Measurements from ENCODE around the gene RPL10A.
A peak's percentile ranks its signal among the peaks of the same experiment; 100 is the strongest.

Gene RPL10A

DNA sequence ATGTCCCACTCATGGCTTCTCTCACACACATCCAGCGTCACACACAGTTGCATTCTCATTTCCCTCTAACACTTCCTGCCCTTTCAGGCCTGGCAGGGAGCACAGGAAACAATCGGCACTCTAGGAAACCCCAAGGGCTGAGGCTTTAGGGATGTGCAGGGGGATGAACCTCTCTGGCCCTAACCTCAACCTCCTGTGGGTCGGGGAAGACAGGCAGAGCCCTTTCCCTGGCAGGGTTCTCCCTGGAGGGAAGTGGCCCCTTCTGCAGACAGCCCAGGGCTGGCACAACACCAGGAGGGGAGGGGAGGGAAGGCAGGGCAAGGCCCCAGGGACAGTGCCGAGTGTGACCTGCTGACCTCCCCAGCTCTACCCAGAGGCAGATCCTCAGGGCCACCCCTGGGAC is 26.0 kb downstream of the RPL10A start:
- TF ChIP-seq EZH2 (IDR thresholded peaks at IDR 0.05; ENCODE audit: borderline replicate concordance, low read length) = no peak
- TF ChIP-seq, protein P1, sequence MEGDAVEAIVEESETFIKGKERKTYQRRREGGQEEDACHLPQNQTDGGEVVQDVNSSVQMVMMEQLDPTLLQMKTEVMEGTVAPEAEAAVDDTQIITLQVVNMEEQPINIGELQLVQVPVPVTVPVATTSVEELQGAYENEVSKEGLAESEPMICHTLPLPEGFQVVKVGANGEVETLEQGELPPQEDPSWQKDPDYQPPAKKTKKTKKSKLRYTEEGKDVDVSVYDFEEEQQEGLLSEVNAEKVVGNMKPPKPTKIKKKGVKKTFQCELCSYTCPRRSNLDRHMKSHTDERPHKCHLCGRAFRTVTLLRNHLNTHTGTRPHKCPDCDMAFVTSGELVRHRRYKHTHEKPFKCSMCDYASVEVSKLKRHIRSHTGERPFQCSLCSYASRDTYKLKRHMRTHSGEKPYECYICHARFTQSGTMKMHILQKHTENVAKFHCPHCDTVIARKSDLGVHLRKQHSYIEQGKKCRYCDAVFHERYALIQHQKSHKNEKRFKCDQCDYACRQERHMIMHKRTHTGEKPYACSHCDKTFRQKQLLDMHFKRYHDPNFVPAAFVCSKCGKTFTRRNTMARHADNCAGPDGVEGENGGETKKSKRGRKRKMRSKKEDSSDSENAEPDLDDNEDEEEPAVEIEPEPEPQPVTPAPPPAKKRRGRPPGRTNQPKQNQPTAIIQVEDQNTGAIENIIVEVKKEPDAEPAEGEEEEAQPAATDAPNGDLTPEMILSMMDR (IDR thresholded peaks at IDR 0.05; ENCODE audit: low read length) = no peak
- H3K9ac ChIP-seq (ENCODE audit: low read length) = no peak overlapping the region

DNA sequence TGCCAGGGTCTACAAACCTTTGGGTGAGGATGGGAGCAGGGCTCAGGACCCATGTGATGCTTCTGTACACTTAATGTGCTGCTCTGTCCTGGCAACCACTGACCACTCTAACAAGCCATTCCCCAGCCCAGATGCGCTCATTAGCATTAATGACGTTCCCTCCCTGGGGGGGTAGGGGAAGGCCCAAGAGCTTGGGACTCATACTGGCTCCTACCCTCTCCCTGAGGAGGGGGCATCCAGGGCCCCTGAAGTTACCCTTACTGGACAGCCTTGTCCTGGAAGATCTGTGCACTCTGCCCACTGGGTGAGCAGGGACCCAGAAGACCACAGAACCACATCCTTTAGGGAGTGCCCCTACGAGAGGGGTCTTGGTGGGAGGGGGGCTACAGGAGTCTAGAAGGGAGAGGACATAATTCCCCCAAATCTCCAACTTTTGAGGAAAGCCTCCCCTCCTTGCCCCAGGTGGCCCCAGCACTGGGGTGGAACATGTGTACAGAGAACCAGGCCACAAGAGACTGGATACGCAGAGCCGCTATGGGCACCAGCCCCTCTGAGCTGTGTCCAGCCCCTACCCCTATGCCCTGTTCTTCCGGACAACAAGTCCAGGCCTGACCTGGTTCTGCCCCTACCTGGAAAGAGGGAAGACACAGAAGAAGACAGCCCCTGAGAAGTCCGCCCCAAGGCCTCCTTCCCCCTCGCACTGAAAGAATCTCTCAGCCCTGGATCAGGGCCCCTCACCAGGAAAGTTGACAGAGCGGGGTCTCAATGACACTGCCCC is 27.2 kb downstream of the RPL10A start:
- Histone ChIP-seq H3K4me2 (ENCODE audit: low read length) (no peak overlapping the region), H2AFZ (ENCODE audit: low read length) (no peak overlapping the region), H3K4me1 (ENCODE audit: insufficient read depth, low read length, severe bottlenecking) (peaks cover 10% of the 10 kb centered on the region), H3K9me2 (ENCODE audit: low read depth, low read length) (no peaks in the 10 kb centered on the region), H3K4me3 (ENCODE audit: low read depth, low read length, poor library complexity, severe bottlenecking) (no peak overlapping the region), H3K27me3 (ENCODE audit: insufficient read depth, low read length) (peaks cover 26% of the 10 kb centered on the region), H4K20me1 (ENCODE audit: insufficient read depth, low read length) (no peaks in the 10 kb centered on the region), H3K9ac (ENCODE audit: low read length) (no peak overlapping the region), H3K79me2 (ENCODE audit: insufficient read depth, low read length) (no peaks in the 10 kb centered on the region), H3F3A (ENCODE audit: insufficient read depth, low read length) (no peaks in the 10 kb centered on the region), H3K9me3 (ENCODE audit: low read length) (no peaks in the 10 kb centered on the region), H3K27ac (ENCODE audit: low read depth, low read length, poor library complexity, severe bottlenecking) (no peak overlapping the region), H3K36me3 (ENCODE audit: insufficient read depth, low read length) (no peaks in the 10 kb centered on the region)
- TF ChIP-seq EZH2 (IDR thresholded peaks at IDR 0.05; ENCODE audit: borderline replicate concordance, low read length) = no peak
- TF ChIP-seq, protein P1 (IDR thresholded peaks at IDR 0.05; ENCODE audit: low read length) = no peak

More for the DNA sequence above, 26.0 kb downstream of the RPL10A start:
- Histone ChIP-seq H2AFZ (ENCODE audit: low read length) (no peak overlapping the region), H3K27ac (ENCODE audit: low read depth, low read length, poor library complexity, severe bottlenecking) (no peak overlapping the region), H3K4me2 (ENCODE audit: low read length) (no peak overlapping the region), H3F3A (ENCODE audit: insufficient read depth, low read length) (no peaks in the 10 kb centered on the region), H3K79me2 (ENCODE audit: insufficient read depth, low read length) (no peaks in the 10 kb centered on the region), H4K20me1 (ENCODE audit: insufficient read depth, low read length) (no peaks in the 10 kb centered on the region), H3K27me3 (ENCODE audit: insufficient read depth, low read length) (peaks cover 26% of the 10 kb centered on the region), H3K36me3 (ENCODE audit: insufficient read depth, low read length) (no peaks in the 10 kb centered on the region), H3K4me3 (ENCODE audit: low read depth, low read length, poor library complexity, severe bottlenecking) (no peak overlapping the region), H3K4me1 (ENCODE audit: insufficient read depth, low read length, severe bottlenecking) (peaks cover 10% of the 10 kb centered on the region), H3K9me3 (ENCODE audit: low read length) (no peaks in the 10 kb centered on the region), H3K9me2 (ENCODE audit: low read depth, low read length) (no peaks in the 10 kb centered on the region)

DNA sequence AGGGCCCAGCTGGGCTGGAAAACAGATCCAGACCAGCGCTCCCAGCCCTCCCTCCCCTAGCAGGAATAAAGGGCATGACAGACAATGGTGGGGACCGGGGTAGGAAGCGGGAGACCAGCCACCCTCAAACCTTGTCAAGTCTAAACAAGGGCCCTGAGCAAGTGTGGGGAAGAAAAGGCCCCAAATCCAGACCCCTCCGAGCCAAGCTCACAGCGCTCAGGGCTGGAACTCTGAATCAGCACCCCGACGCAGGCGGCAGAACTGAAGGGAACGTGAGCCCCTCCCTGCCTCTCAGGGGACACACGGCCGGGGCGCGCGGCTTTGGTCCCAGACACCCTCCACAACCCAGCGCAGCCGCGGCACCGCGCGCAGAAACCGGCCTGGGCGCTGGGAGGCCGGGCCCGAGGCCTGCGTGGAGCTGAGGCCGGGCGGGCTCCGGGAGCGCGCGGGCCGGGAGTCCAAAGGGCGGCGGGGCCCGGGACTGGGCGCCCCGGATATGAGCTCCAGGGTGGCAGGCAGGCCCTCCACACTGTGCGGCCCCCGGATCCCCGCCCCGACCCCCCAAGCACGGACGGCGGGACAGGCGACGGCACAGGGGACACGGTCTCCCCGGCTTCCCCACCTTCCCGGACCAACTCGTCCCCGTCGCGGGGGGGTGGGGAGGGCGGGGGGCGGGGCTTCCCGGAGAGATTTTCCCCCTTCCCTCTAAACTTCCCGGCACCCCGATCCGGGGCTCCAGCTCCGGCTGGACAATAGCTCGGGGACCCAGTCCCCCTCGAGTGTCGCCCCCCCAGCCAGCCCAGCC is 28.0 kb downstream of the RPL10A start:
- peak overlapping the region; percentile 57 for H3K4me2 ChIP-seq (ENCODE audit: low read length)
- H3K9me3 ChIP-seq (ENCODE audit: low read length) = no peaks in the 10 kb centered on the region
- no peaks in the 10 kb centered on the region for H3K79me2 ChIP-seq (ENCODE audit: insufficient read depth, low read length)
- peaks cover 10% of the 10 kb centered on the region for H3K4me1 ChIP-seq (ENCODE audit: insufficient read depth, low read length, severe bottlenecking)
- H3K4me3 ChIP-seq (ENCODE audit: low read depth, low read length, poor library complexity, severe bottlenecking) = peak overlapping the region; percentile 59
- H4K20me1 ChIP-seq (ENCODE audit: insufficient read depth, low read length) = no peaks in the 10 kb centered on the region
- 0 out of 2 replicates have a peak overlapping the region, but pooled peaks have one; percentile 25 for H3K9ac ChIP-seq (ENCODE audit: low read length)
- H3K27ac ChIP-seq (ENCODE audit: low read depth, low read length, poor library complexity, severe bottlenecking) = no peak overlapping the region
- H3K27me3 ChIP-seq (ENCODE audit: insufficient read depth, low read length) = peaks cover 26% of the 10 kb centered on the region
- TF ChIP-seq EZH2 (IDR thresholded peaks at IDR 0.05; ENCODE audit: borderline replicate concordance, low read length) = no peak
- TF ChIP-seq, protein P1 (IDR thresholded peaks at IDR 0.05; ENCODE audit: low read length) = no peak
- H2AFZ ChIP-seq (ENCODE audit: low read length) = no peak overlapping the region
- no peaks in the 10 kb centered on the region for H3F3A ChIP-seq (ENCODE audit: insufficient read depth, low read length)
- H3K36me3 ChIP-seq (ENCODE audit: insufficient read depth, low read length) = no peaks in the 10 kb centered on the region
- H3K9me2 ChIP-seq (ENCODE audit: low read depth, low read length) = no peaks in the 10 kb centered on the region

Measured in OCI-LY1 (cell line).